NCI-H345 (cell line): ENCODE results near the gene AMPD3.
"Not testable (repeated sequence)": the region's sequence is repeated elsewhere in the genome, so short reads cannot be mapped to it uniquely, and the experiment has no call there.

ENCODE experiments used
- DNase-seq: peaks from one replicate; lab custom pipeline; 2025; lab: John Stamatoyannopoulos, UW

AMPD3 gene

DNA sequence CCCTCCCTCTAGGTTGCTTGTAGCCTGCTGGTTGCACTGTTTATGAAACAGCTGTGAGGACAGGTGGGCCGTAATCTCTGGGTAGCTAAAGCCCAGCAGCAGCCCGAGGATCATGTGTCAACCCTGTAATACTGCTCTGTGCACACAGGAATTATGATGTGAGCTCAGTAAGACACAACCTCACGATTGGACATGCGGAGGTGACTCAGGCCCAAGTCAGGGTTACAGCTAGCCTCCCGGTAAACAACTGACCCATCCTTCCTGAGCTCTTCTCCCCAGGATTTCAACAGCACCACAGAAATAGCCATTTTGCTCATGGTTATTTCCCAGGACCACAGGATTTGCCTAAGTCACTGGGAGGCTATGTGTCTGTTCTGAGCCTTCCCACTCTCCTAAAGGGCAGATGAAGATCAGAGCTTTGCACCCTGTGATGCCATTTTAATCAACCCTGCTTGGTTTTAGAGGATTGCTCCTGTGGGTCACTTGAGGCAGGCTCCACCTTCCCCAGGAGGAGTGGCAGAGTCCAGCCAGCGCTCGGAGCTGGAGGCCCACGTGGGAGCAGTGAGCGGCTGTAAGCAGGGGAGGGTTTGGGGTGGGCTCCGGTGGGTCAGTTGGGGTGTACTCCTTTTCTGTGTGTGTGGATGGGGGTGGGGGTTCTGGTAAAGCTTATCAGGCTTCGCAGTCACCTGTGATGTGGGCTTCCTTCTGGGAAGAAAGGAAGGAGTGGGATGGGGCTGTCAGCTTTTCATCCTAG lies at the start of gene AMPD3:
Gene AMPD3, plus strand, starts transcription at position 387 of the 754 bp plus-strand sequence. CDS start 6,256 bp downstream, outside the sequence.
- peak; percentile 74 for DNase-seq

DNA sequence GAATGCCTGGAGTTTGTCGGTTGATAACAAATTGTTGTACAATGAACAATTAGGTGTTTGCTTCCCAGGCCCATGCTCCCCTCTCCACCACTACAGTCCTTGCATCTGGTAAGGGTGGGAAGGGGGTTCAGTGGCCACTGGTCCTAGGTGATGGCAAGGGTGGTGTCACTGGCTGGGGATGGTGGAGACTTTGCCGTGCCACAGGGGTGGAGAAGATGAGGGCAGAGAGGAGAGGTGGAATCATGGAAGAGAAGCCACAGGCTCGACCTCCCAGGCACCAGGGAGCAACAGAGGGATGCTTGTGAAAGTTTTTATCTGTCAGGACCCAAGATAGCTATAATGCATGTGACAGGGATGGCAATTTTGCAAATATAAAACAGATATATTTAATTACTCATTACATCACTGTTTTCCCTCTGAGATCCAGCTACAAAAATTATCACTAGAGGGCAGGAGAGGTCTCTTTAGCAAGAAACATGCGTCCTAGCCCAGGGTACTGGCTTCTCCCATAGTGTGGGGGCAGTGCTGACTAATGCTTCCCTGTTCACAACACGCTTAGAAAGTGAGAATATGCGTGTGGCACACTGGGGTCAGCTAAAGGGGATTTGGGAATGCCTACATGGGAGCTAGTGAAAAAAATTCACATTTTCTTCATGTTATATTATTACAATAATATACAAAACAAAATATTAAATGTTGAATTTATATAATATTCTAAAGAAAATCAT lies 49.0 kb upstream of the AMPD3 start:
- DNase-seq, result peak; percentile 82

DNA sequence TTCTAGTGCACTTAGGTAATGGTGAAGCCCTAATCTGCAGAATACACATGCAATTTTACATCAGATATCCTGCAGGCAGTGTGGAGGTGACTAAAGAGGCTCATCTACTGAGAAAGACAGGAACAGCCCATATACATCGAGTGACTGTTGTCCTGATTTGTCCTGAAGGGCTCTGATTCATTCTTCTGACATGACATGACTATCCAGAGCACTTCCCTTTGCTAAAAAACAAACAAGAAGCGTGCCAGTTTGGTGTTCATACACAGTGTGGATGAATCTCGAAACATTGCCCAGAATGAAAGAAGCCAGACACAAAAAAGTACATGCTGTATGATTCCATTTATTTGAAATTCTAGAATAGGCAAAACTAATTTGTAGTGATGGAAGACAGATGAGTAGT lies 48.0 kb upstream of the AMPD3 start:
- no peak for DNase-seq

DNA sequence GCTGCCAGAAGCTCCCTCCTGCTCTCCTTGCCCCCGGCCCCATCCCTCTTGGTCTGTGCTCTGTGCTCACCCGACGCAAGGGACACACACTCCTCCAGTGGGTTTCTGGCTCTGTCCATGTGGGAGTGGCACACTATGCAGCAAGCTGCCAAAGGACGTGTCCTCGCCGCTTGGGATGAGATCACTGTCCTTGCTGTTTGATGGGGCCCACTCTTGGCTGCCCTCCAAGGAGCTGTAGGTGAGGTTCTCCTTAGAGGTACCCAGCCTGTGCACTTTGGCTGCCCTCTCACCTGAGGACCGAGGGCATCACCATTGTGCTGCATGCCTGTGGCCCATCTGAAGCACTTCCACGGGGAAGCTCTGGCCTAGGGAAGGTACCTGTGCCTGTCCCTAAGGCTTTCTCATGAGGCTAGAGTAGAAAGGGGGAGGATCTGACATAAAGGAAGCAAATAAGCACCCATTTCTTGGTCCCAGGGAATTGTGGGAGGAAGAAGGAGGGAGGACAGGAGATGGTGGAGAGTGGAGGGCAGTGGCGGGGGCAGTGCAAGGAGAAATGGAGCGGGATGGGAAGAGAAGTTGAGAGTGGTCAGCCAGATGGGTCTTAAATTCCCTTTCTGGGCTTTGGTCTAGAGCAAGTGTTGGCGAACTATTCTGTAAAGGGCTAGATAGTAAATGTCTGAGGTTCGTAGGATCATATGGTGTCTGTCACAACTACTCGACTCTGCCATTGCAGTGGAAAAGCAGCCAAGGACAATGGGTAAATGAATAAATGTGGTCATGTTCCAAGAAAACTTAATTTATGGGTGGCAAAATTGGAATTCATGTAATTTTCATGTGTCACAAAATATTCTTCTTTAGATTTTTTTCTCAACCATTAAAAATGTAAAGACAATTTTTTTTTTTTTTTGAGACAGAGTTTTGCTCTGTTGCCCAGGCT lies 47.0 kb upstream of the AMPD3 start:
- DNase-seq, result no peak

DNA sequence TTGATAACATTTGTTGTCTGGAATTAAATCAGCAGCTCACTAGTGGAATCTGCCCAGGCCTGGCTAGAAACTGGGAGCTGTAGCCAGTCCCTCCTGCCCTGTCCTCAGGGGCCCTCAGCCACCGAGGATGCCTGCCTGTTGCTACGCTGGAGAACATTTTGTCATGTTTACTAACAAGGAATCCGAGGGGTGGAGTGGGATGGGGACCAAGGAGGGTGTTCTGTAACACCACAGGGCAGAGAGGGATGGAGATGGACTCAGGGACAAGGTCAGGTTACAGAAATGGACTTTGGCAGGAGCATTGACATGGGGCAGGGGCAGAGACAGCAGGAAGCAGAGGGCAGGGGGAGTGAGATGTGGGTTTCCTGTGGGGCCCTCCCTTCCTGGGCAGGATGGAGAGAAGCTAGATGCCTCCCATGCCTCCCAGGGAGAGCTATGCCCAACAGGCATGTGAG lies 45.8 kb upstream of the AMPD3 start:
- DNase-seq, result no peak

DNA sequence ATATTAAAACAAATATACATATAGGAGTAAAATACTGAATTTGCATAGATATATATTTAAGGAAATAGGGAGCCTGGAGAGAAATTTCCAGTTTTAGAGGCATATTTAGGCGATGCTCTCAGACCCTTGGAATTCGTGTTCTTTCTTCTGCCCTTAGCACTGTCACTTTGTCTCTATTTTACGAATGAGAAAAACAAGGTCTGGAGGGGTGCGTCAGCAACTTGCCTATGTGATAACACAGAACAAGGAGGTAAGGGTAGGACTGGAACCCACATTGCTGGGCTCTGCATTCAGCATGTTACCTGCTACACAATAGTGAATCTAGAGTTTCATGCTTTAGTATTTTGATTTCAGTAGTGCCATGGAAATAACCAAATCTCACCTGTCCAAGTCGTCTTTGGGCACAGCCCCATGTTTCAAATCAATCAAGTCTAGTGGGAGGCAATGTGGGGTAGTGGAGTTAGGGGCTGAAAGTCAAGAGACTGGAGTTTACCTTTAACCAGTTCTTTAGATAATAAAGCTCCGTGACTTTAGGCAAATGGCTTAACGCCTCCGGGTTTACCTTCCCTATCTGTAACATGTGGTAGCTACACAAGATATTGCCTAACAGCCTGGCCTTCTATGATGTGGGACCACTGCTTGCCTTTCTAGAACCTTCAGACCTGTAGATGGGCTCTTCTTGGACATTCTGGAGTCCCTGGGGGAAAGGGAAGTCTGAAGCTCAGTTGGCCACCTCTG lies 44.8 kb upstream of the AMPD3 start:
- no peak for DNase-seq

DNA sequence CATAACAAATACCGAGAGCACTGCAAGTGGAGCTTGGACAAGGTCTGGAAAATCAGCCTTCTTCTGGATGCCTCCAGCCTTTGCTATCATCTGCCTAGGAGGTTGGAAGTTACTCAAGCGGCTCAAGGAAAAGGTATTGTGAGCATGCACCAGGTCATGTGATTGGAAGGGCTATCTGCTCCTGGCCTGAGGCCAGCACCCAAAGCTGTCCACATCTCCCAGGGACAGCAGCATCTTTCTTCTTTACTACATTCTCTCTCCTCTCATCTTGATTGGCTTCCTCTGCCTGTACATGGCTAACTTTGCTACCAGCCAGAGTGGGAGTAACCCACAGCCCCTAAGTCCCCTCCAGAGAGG lies 44.2 kb upstream of the AMPD3 start:
- no peak for DNase-seq

DNA sequence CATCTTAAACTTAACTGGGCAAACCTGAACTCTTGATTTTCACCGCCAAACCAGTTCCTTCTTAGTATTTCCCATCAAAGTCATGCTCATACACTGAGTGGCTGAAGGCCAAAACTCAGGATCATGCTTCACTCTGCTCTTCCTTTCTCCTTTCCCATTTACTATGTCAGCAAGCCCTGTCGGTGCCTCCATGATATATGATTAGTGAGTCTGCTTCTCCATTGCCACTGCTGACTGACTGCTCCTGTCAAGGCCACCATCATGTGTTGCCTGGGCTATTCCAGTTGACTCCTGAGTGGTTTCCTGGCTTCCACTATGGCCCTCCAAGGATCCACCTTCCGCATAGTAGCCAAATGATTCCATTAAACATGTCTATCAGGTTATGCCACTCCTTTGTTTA lies 42.8 kb upstream of the AMPD3 start:
- DNase-seq, result no peak

DNA sequence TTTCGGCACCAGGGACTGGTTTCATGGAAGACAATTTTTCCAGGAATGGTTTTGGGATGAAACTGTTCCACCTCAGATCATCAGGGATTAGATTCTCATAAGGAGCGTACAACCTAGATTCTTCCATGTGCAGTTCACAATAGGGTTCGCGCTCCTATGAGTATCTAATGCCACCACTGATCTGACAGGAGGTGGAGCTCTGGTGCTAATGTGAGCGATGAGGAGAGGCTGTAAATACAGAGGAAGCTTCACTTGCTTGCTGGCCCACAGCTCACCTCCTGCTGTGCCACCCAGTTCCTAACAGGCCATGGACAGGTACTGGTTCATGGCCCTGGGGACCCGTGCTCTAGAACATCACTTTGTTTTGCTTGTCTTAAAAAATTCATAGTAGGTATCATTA lies 41.8 kb upstream of the AMPD3 start:
- DNase-seq, result peak; percentile 41

DNA sequence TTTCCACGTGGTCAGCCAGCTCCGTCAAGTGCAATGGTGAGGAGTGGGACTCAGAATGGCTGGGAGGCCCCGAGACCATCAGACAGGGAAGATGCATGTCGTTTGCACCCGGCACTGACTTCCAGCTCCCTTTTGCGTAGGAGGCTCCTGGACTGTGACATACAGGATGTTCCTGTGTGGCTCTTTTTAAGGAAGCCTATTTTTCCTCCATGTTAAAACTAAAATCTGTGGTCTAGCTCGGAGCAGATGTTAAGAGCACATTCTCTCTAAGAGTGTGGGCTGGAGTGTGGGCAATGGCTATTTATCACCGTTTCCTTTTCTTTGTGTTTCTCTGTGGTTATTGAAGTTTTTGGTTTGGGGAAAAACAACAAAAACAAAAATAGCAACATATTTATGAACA lies 40.9 kb upstream of the AMPD3 start:
- no peak for DNase-seq

DNA sequence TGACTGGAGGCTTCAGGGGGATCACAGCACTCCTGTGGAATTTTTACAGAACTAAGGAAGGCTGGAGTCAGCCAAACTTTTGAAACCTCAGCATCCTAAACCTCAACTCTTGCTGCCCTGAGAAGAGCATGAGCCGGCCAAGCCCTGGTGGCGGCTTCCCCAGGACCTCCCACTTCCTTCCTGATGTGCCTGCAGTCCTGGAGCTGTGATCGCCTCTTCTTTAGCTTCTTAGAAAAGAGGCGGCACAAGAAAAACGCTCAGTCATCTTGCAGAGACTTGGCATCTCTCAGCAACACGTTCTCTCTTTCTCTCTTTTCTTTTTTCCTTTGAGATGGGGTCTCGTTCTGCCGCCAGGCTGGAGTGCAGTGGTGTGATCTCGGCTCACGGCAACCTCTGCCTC lies 40.4 kb upstream of the AMPD3 start:
- DNase-seq, result no peak

DNA sequence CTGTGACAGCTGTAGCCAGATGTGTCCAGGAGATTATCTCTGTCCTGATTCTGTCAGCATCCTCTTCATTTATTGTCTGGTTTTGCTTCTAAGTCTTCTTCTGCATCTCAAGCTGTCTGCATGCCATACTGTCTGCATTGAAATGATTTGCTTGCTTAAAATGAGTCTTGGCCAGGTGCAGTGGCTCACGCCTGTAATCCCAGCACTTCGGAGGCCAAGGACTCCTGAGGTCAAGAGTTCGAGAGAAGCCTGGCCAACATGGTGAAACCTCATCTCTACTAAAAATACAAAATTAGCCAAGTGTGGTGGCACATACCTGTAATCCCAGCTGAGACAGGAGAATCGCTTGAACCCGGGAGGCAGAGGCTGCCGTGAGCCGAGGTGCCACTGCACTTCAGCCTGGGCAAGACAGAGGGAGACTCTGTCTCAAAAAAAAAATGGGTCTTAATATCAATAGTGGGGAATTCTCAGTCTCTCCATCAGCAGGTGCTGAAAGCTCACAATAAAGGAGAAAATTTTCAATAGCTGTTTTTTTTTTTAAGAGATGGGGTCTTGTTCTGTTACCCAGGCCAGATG lies 39.2 kb upstream of the AMPD3 start:
- no peak for DNase-seq

DNA sequence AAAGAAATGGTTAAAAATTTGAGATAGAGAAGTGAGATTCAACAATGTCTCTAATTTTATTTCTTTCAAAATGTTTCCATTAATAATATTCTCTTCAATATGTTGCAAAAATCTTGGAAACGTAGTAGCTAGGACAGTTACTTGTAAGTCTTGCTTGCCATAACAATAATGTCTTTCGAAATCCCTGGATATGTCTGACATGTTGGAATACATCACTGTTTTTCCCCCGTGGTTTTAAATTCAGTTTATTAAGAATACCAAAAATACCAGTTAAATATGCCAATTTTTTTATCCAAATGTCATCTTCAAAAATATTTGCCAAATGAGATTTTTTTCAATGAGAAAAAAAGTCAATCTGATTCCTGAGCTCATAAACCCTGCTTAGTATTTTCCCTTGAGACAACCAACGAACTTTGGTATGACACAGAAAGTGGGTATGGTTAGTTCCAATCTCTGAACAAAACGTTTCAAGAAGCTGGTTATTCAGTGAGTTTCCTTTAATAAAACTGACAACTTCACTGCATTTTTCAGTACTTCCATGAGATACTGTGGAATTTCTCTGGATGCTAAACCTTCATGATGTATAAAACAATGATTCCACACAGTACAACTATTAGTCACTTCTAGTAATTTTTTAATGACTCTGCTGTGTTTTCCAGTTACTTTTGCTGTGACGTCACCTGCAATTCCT lies 36.7 kb upstream of the AMPD3 start:
- no peak for DNase-seq

DNA sequence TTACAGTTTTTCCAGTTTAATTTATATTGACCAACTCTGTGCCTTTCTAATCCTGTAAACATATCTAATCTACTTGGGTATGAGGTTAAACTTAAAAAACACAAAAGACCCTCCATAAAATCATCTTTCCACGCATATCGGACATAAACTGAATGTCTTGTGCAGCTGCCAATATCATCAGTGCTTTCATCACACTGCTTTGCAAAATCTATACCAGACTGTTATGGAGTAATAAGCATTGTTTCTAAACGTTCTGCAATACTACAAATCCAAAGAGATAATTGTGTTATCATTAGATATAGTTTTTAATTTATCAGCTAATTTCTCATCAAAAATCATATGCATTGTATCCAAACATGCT lies 36.1 kb upstream of the AMPD3 start:
- DNase-seq, result no peak

DNA sequence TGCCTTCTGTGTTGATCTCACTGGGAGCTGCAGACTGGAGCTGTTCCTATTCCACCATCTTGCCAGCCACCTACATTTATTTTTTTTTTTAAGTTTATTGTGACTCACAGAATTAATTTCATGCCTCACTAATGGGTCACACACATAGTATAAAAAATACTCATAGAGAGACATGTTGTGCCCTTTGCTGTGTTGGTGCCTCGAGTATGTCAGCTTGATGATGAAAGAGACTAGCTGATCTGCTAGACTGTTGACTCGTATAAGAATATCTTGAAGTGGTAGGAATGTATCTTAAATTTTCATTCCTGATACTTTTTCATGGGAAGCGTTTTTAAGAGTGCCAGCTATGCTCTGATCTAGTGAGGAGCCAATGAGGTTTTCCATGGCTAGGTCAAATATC lies 28.6 kb upstream of the AMPD3 start:
- DNase-seq, result no peak

DNA sequence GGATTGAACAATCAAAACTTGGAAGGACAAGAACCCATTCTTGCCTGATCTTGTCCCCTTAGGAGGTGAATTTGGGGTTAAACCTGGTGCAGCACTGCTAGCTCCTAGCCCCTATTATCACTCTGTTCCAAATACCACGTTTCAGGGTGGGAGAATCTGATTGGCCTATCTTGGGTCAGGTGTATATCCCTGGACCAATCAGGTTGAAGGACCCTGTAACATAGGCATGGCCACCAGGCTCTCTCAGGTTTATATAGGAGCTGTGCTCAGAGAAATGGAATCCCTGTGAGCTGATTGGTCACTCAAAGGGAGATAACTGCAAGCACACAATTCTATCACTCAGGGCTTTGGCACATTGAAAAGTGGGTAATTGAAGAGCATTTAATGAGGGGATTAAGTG lies 26.6 kb upstream of the AMPD3 start:
- no peak for DNase-seq

DNA sequence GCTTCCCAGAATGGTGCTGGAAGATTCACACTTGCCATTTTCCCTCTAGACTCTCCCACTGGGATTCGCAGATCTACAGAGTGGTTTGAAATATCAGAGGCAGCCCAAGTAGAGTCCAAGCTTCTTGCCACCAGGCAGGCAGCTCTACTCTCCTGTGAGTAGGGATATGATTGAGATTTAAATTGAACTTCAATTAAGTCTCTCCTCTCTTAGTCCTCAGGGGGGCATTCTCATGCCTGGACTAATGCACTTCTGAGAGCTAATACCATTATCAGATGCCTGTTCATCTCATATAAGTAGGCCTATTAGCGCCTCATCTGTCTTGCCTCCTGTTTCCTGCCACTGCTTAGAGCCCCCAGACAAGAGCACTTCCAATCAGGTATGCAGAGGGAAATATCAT lies 25.5 kb upstream of the AMPD3 start:
- no peak for DNase-seq

DNA sequence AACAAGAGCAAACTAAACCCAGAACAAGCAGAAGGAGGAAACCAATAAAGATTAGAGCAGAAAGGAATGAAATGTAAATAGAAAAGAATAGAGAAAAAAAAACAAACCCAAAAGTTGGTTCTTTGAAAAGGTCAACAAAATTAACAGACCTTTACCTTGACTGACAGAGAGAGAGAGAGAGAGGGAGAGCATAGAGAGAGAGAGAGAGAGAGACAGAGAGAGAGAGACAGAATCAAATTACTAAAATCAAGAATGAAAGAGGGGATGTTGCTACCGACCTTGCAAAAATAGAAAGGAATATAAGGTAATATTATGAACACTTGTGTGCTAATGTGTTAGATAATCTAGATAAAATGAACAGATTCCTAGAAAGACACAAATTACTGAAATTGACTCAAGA lies 22.6 kb upstream of the AMPD3 start:
- DNase-seq, result no peak

DNA sequence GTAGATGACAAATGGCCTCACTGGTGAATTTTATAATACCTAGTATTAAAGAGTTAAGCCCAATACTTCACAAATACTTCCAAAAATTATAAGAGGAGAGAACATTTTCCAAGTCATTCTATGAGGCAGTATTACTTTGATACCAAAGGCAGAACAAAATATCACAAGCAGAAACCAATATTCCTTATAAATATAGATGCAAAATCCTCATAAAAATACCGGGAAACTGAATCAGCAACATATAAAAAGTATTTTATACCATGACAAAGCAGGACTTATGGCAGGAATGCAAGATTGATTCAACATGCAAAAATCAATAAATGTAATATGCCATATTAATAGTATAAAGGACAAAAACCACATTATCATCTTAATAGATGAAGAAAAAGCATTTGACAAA lies 22.1 kb upstream of the AMPD3 start:
- no peak for DNase-seq

DNA sequence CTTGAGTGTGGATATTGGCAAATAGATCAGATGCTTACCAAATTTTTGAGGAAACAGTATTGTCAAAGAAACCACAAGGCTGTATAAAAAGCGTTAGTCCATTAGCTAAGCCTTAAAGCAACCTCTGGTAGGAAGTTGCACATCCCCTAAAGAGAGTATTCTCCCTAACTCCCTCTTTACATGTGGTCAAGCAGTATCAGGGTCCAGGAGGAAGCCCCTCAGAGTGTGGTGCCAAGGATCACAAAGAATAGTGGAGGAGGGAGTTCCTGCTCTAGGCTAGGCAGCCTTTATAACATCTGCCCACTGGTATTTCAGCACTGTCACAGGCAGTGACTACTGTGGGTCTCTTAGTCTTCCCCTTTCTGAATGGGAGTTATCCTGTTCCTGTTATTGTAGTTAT lies 18.8 kb upstream of the AMPD3 start:
- DNase-seq, result no peak

DNA sequence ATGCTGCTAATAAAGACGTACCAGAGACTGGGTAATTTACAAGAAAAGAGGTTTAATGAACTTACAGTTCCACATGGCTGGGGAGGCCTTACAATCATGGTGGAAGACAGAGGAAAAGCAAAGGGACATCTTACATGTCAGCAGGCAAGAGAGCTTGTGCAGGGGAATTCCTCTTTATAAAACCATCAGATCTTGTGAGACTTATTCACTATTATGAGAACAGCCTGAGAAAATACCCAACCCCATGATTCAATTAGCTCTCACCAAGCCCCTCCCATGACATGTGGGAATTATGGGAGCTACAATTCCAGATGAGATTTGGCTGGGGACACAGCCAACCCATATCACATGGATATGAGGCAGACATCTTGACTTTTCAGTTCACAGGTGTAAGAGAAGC lies 18.4 kb upstream of the AMPD3 start:
- not testable (repeated sequence) for DNase-seq
